Activated naive CD4-positive, alpha-beta T cell treated with anti-CD3 and anti-CD28 coated beads, Interleukin-2, amount 50 U/mL, for 16 hours (primary cell): ENCODE measurements around the gene USP24.

Experiments used
- DNase-seq: peaks from one replicate; pipeline ENCODE4 v3.0.0-alpha.2; 2020

USP24 gene, protein sequence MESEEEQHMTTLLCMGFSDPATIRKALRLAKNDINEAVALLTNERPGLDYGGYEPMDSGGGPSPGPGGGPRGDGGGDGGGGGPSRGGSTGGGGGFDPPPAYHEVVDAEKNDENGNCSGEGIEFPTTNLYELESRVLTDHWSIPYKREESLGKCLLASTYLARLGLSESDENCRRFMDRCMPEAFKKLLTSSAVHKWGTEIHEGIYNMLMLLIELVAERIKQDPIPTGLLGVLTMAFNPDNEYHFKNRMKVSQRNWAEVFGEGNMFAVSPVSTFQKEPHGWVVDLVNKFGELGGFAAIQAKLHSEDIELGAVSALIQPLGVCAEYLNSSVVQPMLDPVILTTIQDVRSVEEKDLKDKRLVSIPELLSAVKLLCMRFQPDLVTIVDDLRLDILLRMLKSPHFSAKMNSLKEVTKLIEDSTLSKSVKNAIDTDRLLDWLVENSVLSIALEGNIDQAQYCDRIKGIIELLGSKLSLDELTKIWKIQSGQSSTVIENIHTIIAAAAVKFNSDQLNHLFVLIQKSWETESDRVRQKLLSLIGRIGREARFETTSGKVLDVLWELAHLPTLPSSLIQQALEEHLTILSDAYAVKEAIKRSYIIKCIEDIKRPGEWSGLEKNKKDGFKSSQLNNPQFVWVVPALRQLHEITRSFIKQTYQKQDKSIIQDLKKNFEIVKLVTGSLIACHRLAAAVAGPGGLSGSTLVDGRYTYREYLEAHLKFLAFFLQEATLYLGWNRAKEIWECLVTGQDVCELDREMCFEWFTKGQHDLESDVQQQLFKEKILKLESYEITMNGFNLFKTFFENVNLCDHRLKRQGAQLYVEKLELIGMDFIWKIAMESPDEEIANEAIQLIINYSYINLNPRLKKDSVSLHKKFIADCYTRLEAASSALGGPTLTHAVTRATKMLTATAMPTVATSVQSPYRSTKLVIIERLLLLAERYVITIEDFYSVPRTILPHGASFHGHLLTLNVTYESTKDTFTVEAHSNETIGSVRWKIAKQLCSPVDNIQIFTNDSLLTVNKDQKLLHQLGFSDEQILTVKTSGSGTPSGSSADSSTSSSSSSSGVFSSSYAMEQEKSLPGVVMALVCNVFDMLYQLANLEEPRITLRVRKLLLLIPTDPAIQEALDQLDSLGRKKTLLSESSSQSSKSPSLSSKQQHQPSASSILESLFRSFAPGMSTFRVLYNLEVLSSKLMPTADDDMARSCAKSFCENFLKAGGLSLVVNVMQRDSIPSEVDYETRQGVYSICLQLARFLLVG (N-terminal part only)

DNA sequence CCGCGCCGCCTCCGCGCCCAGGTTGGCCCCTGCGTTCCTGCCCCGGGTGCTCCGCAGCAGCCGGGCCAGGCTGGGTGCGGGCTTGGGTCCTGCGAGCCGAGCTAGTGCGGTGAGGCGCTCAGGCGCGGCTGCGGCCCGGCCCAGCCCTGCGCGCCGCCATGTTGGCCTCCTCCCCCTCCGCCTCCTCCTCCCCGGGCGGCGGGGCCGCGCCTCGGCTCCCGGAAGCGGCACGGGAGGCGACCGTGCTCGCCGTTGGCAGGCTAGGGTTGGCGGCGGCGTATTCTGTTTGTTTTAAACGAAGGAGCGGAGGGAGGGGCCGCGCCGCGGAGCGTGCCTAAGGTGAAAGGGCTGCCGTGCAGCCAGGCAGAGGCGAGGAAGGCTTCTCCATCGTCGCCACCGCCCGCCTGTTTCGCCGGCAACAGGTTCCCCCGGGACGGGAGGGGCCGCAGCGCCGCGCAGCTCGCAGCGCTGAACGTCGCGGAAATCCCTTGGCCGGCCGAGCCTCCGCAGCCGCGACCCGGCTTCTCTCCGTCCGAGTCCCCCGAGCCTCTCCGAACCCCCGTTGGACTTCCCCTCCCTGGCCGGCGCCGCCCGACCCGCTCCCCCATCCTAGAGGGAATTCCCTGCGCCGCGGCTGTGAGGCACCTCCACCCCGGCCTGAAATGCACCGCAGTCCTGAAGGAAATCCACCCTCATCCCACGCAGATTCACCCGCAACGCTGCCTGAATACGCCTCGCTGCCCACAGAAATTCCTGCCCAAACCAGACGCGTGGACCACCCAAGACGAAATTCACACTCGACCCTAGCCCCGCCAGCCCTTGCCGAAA lies at the start of gene USP24:
USP24 (minus strand) TSS at position 171 of the 828 bp plus-strand sequence. CDS start 251 bp downstream, outside the sequence.
- peak; percentile 83 for DNase-seq

GRCh38 chr1:55262822-55263221 lies 47.7 kb upstream of the USP24 start:
- DNase-seq = no peak

DNA sequence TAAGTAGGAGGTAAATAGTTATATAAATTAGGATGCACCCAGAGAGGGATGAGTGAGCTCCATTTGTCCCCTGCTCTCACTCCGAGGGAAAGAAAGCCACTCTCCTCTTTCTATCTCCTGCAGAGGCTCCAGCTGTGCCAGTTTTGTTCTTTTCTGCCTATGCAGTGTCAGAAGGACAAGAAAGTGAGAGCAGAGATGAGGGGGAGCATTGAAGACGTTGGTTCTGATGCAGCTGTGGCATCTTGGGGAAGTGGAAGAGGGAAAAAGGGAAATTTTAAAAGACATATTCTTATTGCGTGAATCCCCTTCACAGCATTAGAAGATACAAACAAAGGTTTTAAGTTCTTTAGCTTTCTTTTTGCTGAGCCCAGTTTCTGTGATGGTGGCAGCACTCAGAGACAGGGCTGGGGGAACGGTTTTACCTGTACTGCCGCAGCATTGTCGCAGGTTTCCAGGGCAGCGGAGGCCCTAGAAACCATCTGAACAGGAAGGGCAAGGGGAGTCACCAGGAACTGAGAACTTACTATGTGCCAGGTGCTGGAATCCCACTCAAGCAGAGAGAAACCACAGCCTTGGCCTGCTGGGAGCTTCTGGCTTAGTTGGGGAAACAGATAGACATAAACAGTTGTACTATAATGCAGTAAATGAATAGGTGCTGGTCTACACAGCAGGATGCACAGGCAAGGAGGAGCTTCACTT lies 44.9 kb upstream of the USP24 start:
- no peak for DNase-seq

DNA sequence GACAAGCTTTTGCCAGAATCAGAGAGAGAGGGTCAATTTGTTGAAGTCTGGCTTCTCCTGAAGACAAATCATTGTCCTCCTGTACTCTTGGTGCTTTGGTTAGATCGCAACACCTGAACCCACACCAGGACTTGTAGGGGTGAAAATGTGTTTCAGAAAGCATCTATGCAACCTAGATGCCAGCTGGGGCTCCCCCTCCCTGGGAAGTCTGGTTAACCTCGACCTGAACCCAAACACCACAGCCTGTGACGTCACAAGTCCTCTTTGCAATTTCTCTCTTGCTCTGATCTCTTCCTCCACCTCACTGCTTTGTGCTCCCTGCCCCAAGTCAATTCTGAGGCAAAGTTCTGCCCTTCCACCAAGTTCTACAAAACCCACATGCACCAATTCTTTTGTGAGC lies 42.8 kb upstream of the USP24 start:
- DNase-seq = no peak

GRCh38 chr1:55255901-55256300 lies 40.7 kb upstream of the USP24 start:
- no peak for DNase-seq

DNA sequence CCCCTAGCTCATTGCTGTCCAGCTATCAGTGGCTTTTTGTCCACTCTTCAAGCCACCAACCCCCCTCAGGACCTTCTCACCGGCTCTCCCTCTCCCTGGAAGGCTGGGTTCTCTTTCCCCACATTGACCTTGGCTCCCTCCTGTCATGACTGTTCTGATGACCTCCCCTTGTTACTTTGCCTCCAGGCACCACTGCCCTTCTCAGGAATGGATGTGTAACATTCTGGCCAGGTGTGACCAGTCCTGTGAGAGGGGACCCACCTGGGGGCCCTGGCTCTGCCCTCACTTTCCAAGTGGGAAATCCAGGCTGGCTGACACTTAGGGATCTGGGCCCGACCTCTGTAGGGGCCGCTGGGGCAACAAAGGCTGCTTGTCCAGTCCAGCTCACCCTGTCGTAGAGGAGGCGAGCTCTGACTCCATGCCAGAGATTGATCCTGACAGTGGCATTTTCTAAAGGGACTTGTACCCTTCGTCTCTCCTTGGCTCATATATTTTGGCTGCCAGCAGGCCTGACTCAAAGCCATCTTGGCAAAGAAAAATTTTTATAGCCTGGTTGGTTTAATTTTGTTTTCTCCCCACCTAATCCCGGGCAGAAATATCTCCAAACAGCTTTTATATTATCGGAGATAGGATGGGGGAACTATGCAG lies 37.9 kb upstream of the USP24 start:
- DNase-seq = no peak

DNA sequence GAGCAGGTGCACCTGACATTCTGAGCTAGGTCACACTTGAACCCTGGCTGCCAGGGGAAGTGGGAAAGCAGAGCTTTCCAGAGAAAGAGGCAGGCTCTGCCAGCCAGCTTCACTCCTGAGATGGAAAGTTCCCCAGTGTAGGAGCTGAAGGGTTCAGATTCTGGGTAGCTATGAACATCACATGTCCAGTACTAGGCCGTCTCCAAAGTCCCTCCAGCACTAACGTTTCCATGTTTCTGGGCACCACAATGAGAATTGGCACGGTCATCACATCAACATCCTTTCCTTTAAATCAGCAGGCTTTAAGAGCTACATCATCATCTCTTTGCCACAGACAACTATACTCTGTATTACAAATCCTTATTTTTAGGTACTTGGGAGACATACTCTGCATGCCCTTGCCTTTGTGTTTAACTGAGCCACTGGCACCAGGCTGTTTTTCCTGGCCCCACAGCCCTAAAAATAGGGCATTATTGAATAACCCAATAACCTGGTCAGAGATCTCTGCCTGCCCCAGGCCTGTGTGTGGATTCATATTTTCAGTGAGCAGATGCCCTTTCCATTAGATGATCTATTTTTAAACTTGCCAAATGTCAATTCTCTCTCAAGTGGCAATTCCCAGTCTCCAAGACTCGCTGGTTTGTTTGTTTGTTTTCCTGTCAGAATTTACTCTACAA lies 35.4 kb upstream of the USP24 start:
- no peak for DNase-seq

DNA sequence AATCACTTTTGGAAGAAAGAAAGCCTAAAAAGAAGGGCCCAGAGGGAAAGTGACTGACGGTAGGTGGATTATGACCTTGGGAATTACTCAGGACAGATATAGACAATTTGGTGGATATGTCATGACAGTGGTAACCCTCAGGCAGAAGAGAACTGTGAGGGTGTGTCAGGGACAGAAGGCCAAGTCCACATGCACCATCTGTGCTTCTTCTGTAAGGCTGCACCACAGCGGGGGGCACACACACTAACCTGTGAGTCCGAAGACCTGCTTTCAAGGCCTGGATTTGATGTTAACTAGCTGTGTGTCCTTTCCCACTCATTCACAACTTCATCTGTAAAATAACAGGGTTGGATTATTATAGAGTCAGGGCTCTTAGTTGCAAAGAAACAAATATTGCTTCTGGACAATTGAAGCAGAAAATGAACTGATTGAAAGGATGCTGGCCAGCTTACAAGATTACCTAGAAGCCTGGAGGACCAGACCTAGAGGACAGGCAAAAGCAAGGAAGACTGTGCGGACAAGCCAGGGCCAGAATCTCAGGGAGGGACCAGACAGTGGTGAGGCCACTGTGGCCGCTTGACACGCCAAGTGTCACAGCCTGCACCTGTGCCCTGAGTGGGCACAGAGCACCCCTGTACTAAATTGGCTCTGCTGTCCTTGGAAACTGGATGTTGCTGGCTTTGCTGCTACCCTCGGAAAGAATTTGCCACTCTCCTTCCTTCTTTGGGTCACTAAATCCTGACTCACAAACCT lies 34.7 kb upstream of the USP24 start:
- DNase-seq = no peak

DNA sequence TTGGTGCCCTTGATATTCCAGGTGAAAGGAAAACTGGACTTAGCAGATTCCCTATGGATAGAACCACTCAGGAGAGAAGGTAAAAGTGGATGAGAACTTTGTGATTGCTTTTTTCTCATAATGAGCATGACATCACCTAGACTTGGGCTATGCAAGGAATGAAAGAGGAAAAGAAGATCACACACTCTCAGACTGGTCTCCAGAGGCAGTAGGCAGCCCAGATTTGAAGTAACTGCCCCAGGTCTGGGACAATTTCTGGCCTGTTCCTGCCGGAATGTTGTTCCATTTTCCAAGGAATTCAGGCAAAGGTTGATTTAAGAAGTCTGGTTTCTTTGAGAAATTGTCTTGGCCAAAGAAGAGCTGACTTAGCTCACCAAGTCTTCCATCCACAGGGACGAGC lies 31.7 kb upstream of the USP24 start:
- no peak for DNase-seq

GRCh38 chr1:55246331-55246730 lies 31.2 kb upstream of the USP24 start:
- no peak for DNase-seq

DNA sequence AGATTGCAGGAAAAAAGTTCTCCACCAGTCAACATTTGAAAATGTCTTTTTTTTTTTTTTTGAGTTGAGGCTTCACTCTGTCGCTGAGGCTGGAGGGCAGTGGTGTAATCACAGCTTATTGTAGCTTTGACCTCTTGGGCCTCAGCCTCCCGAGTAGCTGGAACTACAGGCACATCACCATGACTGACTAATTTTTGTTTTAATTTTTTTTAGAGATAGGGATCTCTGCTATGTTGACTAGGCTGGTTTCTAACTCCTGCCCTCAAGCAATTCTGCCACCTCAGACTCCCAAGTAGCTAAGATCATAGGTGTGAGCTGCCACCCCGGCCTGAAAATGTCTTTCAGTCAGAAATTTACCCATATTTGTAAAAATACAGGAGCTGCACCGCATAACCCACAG lies 30.6 kb upstream of the USP24 start:
- no peak for DNase-seq

- DNase-seq = no peak
These were observed 29.4 kb upstream of the USP24 start for GRCh38 chr1:55244476-55245099.

DNA sequence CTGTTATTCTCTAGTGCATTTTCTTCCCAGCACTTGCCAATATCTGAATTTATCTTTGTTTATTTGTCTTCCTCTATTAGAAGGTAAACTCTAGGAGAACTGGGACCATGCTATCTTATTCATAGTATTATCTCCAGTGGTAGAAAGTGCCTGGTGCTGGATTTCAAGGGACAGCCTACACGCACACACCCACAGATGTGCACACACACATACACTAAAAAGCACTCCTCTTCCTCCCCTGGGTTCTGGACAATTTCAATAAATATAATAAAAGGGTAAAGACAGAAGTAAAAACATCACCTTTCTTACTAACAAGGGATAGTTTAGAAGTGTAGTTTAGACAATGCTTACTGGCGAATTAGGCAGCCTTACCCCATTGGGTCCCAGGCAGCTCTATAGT lies 28.5 kb upstream of the USP24 start:
- DNase-seq = no peak

DNA sequence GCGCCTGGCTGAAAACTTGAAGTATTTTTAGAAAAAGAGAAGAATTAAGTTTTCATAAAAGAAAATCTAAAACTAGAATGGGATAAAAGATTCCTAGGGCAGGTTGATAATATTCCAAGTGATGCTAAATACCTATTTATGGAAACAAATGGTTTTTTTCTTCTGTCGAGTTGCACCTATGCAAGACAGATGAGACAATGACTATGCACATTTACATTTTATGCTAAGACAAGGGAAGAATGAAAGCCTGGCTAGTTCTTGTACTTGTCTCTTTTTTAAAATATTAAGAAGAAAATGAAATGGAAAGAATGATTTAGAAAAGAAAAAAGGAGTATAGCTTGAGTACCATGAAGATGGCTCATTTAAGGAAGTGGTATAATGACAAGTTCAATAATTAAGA lies 24.4 kb upstream of the USP24 start:
- no peak for DNase-seq

- DNase-seq = no peak
These were observed 20.6 kb upstream of the USP24 start for GRCh38 chr1:55235722-55236121.

- DNase-seq = no peak
These were observed 18.9 kb upstream of the USP24 start for GRCh38 chr1:55234016-55234415.

GRCh38 chr1:55233145-55233777 lies 18.1 kb upstream of the USP24 start:
- no peak for DNase-seq

- no peak for DNase-seq
These were observed 17.4 kb upstream of the USP24 start for GRCh38 chr1:55232448-55233144.
